IMR-90 (cell line): ENCODE data around the gene BUD23. TPM values are rescaled to one million over a fixed set of nuclear protein-coding genes. Genes with fewer than 3 reads are reported as not detected.

Experiments used
- ATAC-seq: fragments of 200-7000 bp; cut with Tn5 transposase; 2 replicates; pipeline ENCODE4 v1.9.1; 2020; ENCODE audit warnings: low read depth, mild to moderate bottlenecking, moderate library complexity
- BruUV-seq: library from RNA; stranded (reverse); fragments of 400-500 nt; replicated peaks from 2 replicates; lab custom pipeline; 2021; lab: Mats Ljungman, UMichigan
- CTCF ChIA-PET: fragments of 300-600 bp; formaldehyde crosslinking; extraction: SDS; loops from one replicate; lab custom pipeline; 2021; ENCODE audit warnings: antibody characterized with exemption; lab: Yijun Ruan, JAX
- POLR2A ChIA-PET: fragments of 300-600 bp; sonication (Branson Sonifier 250); formaldehyde crosslinking; loops from one replicate; lab custom pipeline; 2022; ENCODE audit warnings: antibody characterized with exemption; ENCODE audit not compliant: unreplicated experiment; lab: Charles Lee
- DNase-seq: peaks from one replicate; pipeline ENCODE4 v3.0.0; 2013
- H2AFZ ChIP-seq: replicated peaks from 2 replicates; pipeline ENCODE3; 2013; ENCODE audit warnings: low read length, mild to moderate bottlenecking; ENCODE audit not compliant: poor library complexity
- H2AK5ac ChIP-seq: 2 replicates; pipeline ENCODE4 v1.6.1; 2013; ENCODE audit warnings: low read depth, low read length, inconsistent platforms
- H2AK9ac ChIP-seq: replicated peaks from 2 replicates; pipeline ENCODE3; 2013; ENCODE audit warnings: mild to moderate bottlenecking, low read depth, low read length, moderate library complexity; ENCODE audit not compliant: poor library complexity
- H2BK120ac ChIP-seq: 2 replicates; pipeline ENCODE4 v1.6.1; 2013; ENCODE audit warnings: low read depth, low read length, inconsistent platforms
- H2BK15ac ChIP-seq: 3 replicates; pipeline ENCODE4 v1.6.1; 2013; ENCODE audit warnings: low read depth, low read length, inconsistent platforms
- H2BK20ac ChIP-seq: 2 replicates; pipeline ENCODE4 v1.6.1; 2013; ENCODE audit warnings: low read depth, mild to moderate bottlenecking, inconsistent platforms, low read length, moderate library complexity
- H2BK5ac ChIP-seq: 2 replicates; pipeline ENCODE4 v1.6.1; 2013; ENCODE audit warnings: mild to moderate bottlenecking, low read depth, low read length, inconsistent platforms; ENCODE audit not compliant: poor library complexity, severe bottlenecking
- H3K14ac ChIP-seq: replicated peaks from 2 replicates; pipeline ENCODE4 v1.6.1; 2013; ENCODE audit warnings: low read depth, low read length, inconsistent platforms
- H3K18ac ChIP-seq: 2 replicates; pipeline ENCODE4 v1.6.1; 2013; ENCODE audit warnings: low read depth, low read length, control low read depth
- H3K23ac ChIP-seq: 2 replicates; pipeline ENCODE4 v1.6.1; 2013; ENCODE audit warnings: low read depth, low read length, inconsistent platforms
- H3K27ac ChIP-seq: 2 replicates; pipeline ENCODE4 v1.5.1; 2013; ENCODE audit warnings: mild to moderate bottlenecking, control low read depth, low read length; ENCODE audit not compliant: insufficient read depth
- H3K27me3 ChIP-seq: 2 replicates; pipeline ENCODE4 v1.6.1; 2013; ENCODE audit warnings: low read length; ENCODE audit not compliant: control insufficient read depth, insufficient read depth
- H3K36me3 ChIP-seq: 2 replicates; pipeline ENCODE4 v1.6.1; 2013; ENCODE audit warnings: low read length, mixed read lengths; ENCODE audit not compliant: control insufficient read depth, insufficient read depth
- H3K4ac ChIP-seq: 2 replicates; pipeline ENCODE4 v1.6.1; 2013; ENCODE audit warnings: low read depth, low read length, inconsistent platforms
- H3K4me1 ChIP-seq: 2 replicates; pipeline ENCODE4 v1.6.1; 2013; ENCODE audit warnings: low read length, mixed read lengths; ENCODE audit not compliant: control insufficient read depth, insufficient read depth
- H3K4me2 ChIP-seq: 2 replicates; pipeline ENCODE4 v1.6.1; 2013; ENCODE audit warnings: low read depth, mild to moderate bottlenecking, control low read depth, low read length, moderate library complexity
- H3K4me3 ChIP-seq: 2 replicates; pipeline ENCODE4 v1.5.1; 2013; ENCODE audit warnings: low read depth, mild to moderate bottlenecking, control low read depth, low read length, moderate library complexity; ENCODE audit not compliant: insufficient read depth
- H3K56ac ChIP-seq: 2 replicates; pipeline ENCODE4 v1.6.1; 2013; ENCODE audit warnings: low read length, inconsistent platforms; ENCODE audit not compliant: insufficient read depth; ENCODE audit errors: extremely low read depth
- H3K79me1 ChIP-seq, 2 experiments: 2 replicates each; pipeline ENCODE4 v1.6.1; 2013; ENCODE audit warnings: low read length in 2 of 2, inconsistent platforms in 1 of 2, low read depth in 1 of 2
- H3K9ac ChIP-seq: 2 replicates; pipeline ENCODE4 v1.6.1; 2013; ENCODE audit warnings: low read depth, low read length, control low read depth
- H3K9me1 ChIP-seq: 2 replicates; pipeline ENCODE4 v1.6.1; 2013; ENCODE audit warnings: low read length, inconsistent platforms; ENCODE audit not compliant: insufficient read depth
- H3K9me3 ChIP-seq: 2 replicates; pipeline ENCODE4 v1.6.1; 2013; ENCODE audit warnings: low read length; ENCODE audit not compliant: control insufficient read depth, insufficient read depth
- H4K20me1 ChIP-seq: 2 replicates; pipeline ENCODE4 v1.6.1; 2013; ENCODE audit warnings: low read length, inconsistent platforms; ENCODE audit not compliant: insufficient read depth
- H4K5ac ChIP-seq: 2 replicates; pipeline ENCODE4 v1.6.1; 2013; ENCODE audit warnings: mild to moderate bottlenecking, low read depth, low read length, control low read depth
- H4K8ac ChIP-seq, 2 experiments: 2 replicates each; pipeline ENCODE4 v1.6.1; 2013; ENCODE audit warnings: low read depth in 2 of 2, low read length in 2 of 2, control low read depth in 1 of 2, inconsistent platforms in 1 of 2
- H4K91ac ChIP-seq: 2 replicates; pipeline ENCODE4 v1.6.1; 2013; ENCODE audit warnings: low read depth, low read length, inconsistent platforms; ENCODE audit not compliant: insufficient read depth
- CHD1 ChIP-seq: IDR thresholded peaks from 2 replicates; pipeline ENCODE4 v1.6.1; 2012; ENCODE audit warnings: low read depth, low read length, improper control_type of control experiment
- NFE2L2 ChIP-seq: fragments of 150-350 bp; IDR thresholded peaks from 2 replicates; pipeline ENCODE4 v1.6.1; 2016; ENCODE audit warnings: low read depth, mild to moderate bottlenecking, low read length
- WGBS, 2 experiments: methylation state at CpG; one replicate each; pipeline versions ENCODE4 v1.1.5 to v1.1.7; 2013; ENCODE audit warnings: missing lambda C conversion rate in 2 of 2; ENCODE audit not compliant: insufficient read length in 1 of 2; ENCODE audit errors: extremely low coverage in 2 of 2; 5-methylcytosine and 5-hydroxymethylcytosine counted together
- dilution Hi-C: fragments of 300-500 bp; cut with HindIII; formaldehyde crosslinking; loops from one replicate; pipeline ENCODE4 v1.14.3; 2018; ENCODE audit warnings: low sequenced_read_pairs; ENCODE audit not compliant: unreplicated experiment
- in situ Hi-C: fragments of 300-500 bp; cut with MboI; formaldehyde crosslinking; loops from 3 replicates; pipeline ENCODE4 v1.14.3; 2019; ENCODE audit warnings: low sequenced_read_pairs, inconsistent platforms, mixed read lengths
- intact Hi-C: fragments of 100-400 bp; cut with micrococcal nuclease; formaldehyde crosslinking; loops from 2 replicates; pipeline ENCODE4 v1.10.0; 2022
- polyA plus RNA-seq, 3 experiments: library from polyadenylated mRNA; depleted of rRNA; stranded (reverse); fragments of >200 nt; gene quantifications; 2 replicates each; pipeline ENCODE4 v1.2.3, GENCODE V29; 2012; ENCODE audit warnings: low replicate concordance in 1 of 3
- total RNA-seq: library from RNA; depleted of rRNA; stranded (reverse); fragments of >200 nt; gene quantifications from 2 replicates; pipeline ENCODE4 v1.2.3, GENCODE V29; 2012

BUD23 gene
- total and polyA plus RNA-seq, 2 of the 4 experiments (the other 2 are of a cell fraction) = 35.7 to 65.2 TPM

DNA sequence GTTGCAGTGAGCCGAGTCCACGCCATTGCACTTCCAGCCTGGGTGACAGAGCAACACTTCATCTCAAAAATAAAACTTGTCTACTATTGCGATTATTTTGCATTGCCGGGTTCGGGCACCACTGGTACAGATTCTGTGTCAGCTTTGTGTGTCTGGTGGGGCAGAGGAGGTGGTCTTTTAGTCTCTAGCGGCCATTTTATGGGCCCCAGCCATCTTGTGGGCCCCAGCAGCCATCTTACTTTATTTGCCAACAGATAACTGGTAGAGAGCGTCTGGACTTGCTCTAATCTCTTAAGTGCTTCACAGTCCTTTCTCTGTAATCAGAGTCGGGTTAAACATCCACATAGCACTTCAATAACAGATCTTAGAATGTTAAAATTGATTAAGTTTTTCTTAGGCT lies 4.9 kb downstream of the BUD23 start:
- no peaks in the 10 kb centered on the region for H3K4me1 ChIP-seq
- peaks cover 4% of the 10 kb centered on the region; the same call in 1 of the 2 replicates for H4K20me1 ChIP-seq
- H3K27me3 ChIP-seq = no peaks in the 10 kb centered on the region
- no peak overlapping the region for H3K18ac ChIP-seq
- in situ Hi-C loops (no loop called here), dilution Hi-C loops (no loop called here), intact Hi-C loops (no loop called here)
- H2BK20ac ChIP-seq = no peak overlapping the region
- no peaks in the 10 kb centered on the region for H3K9me3 ChIP-seq
- no peak overlapping the region for H2BK120ac ChIP-seq
- ChIA-PET CTCF (no interaction called here), POLR2A (no interaction called here)
- ATAC-seq (no peak), DNase-seq (no peak)
- H2AFZ ChIP-seq = no peak overlapping the region
- H3K14ac ChIP-seq = no peak overlapping the region
- no peak for TF ChIP-seq CHD1
- no peak for TF ChIP-seq NFE2L2
- H4K91ac ChIP-seq = no peak overlapping the region
- H3K36me3 ChIP-seq = peaks cover 33% of the 10 kb centered on the region
- H3K56ac ChIP-seq = no peak overlapping the region
- no peak overlapping the region for H2AK9ac ChIP-seq
- H2BK15ac ChIP-seq = no peak overlapping the region
- H4K8ac ChIP-seq = no peak overlapping the region
- no peaks in the 10 kb centered on the region for H3K9me1 ChIP-seq
- H2BK5ac ChIP-seq = no peak overlapping the region
- no peak overlapping the region for H3K27ac ChIP-seq
- H3K9ac ChIP-seq = no peak overlapping the region
- H3K79me1 ChIP-seq = peaks cover 23 to 47% of the 10 kb centered on the region in 2 experiments
- BruUV-seq = no TSS peak
- H3K4ac ChIP-seq = no peak overlapping the region
- WGBS, 2 experiments = no CpG with 5 or more reads among the region's 8 CpGs
- no peak overlapping the region for H3K23ac ChIP-seq
- no peak overlapping the region for H2AK5ac ChIP-seq
- H3K4me3 ChIP-seq = no peak overlapping the region
- H3K4me2 ChIP-seq = no peak overlapping the region
- H4K5ac ChIP-seq = no peak overlapping the region
